Erythroblast (primary cell): Measurements from ENCODE around the gene CCNY.

ENCODE experiments used
- DNase-seq, 2 experiments: peaks; one replicate each; lab custom pipeline; 2025; lab: John Stamatoyannopoulos, UW
- GATA1 ChIP-seq: IDR thresholded peaks from 2 replicates; pipeline ENCODE4 v1.6.1; 2011; ENCODE audit warnings: low read depth, mild to moderate bottlenecking, control low read depth, low read length, moderate library complexity
- POLR2A ChIP-seq: IDR thresholded peaks from 2 replicates; pipeline ENCODE4 v1.6.1; 2011; ENCODE audit warnings: mild to moderate bottlenecking, low read length

Gene CCNY

GRCh38 chr10:35584946-35585345 is 248.6 kb downstream of the CCNY start:
- no peak for DNase-seq
- TF ChIP-seq GATA1 (no peak), POLR2A (no peak)

- DNase-seq = no peak
- TF ChIP-seq GATA1 (no peak), POLR2A (no peak)
Observed at GRCh38 chr10:35585356-35585755, 249.0 kb downstream of the CCNY start.

- no peak for TF ChIP-seq GATA1
- no peak for TF ChIP-seq POLR2A
- no peak for DNase-seq
Observed at GRCh38 chr10:35585903-35586535, 249.7 kb downstream of the CCNY start.

GRCh38 chr10:35588836-35589235 is 252.5 kb downstream of the CCNY start:
- no peak for DNase-seq
- TF ChIP-seq POLR2A (no peak), GATA1 (no peak)

- no peak for DNase-seq
- TF ChIP-seq POLR2A (no peak), GATA1 (no peak)
Observed at GRCh38 chr10:35592441-35592840, 256.1 kb downstream of the CCNY start.

- TF ChIP-seq POLR2A = no peak
- TF ChIP-seq GATA1 = no peak
- no peak for DNase-seq
Observed at GRCh38 chr10:35594115-35595079, 258.1 kb downstream of the CCNY start.

- DNase-seq = no peak
- TF ChIP-seq GATA1 (no peak), POLR2A (no peak)
Observed at GRCh38 chr10:35595106-35595505, 258.8 kb downstream of the CCNY start.

GRCh38 chr10:35598379-35598778 is 262.1 kb downstream of the CCNY start:
- peak in 1 of 2 experiments; percentile 8 for DNase-seq
- TF ChIP-seq GATA1 (no peak), POLR2A (no peak)

- no peak for TF ChIP-seq GATA1
- TF ChIP-seq POLR2A = no peak
- DNase-seq = no peak
Observed at GRCh38 chr10:35600193-35600592, 263.9 kb downstream of the CCNY start.

- no peak for DNase-seq
- no peak for TF ChIP-seq POLR2A
- TF ChIP-seq GATA1 = no peak
Observed at GRCh38 chr10:35605191-35605590, 268.9 kb downstream of the CCNY start, which contains the start of gene GJD4. TSS of gene GJD4 (plus strand) at chr10:35605341. CDS start at chr10:35605568, 227 bp downstream.

- DNase-seq = no peak
- TF ChIP-seq POLR2A (no peak), GATA1 (no peak)
Observed at GRCh38 chr10:35606430-35606829, 270.1 kb downstream of the CCNY start.

GRCh38 chr10:35607475-35608327 is 271.4 kb downstream of the CCNY start:
- DNase-seq = no peak
- TF ChIP-seq POLR2A (no peak), GATA1 (no peak)

- no peak for DNase-seq
- TF ChIP-seq GATA1 (no peak), POLR2A (no peak)
Observed at GRCh38 chr10:35608328-35608672, 272.0 kb downstream of the CCNY start.
